HG02798 (cell line): ENCODE results near the gene ZP1.
"Not testable (repeated sequence)": the region's sequence is repeated elsewhere in the genome, so short reads cannot be mapped to it uniquely, and the experiment has no call there.

Experiments used
- ATAC-seq: cut with Tn5 transposase; IDR thresholded peaks from one replicate; pipeline ENCODE4 v1.9.1; 2021; ENCODE audit warnings: mild to moderate bottlenecking; ENCODE audit not compliant: unreplicated experiment, poor library complexity

The ZP1 gene, protein sequence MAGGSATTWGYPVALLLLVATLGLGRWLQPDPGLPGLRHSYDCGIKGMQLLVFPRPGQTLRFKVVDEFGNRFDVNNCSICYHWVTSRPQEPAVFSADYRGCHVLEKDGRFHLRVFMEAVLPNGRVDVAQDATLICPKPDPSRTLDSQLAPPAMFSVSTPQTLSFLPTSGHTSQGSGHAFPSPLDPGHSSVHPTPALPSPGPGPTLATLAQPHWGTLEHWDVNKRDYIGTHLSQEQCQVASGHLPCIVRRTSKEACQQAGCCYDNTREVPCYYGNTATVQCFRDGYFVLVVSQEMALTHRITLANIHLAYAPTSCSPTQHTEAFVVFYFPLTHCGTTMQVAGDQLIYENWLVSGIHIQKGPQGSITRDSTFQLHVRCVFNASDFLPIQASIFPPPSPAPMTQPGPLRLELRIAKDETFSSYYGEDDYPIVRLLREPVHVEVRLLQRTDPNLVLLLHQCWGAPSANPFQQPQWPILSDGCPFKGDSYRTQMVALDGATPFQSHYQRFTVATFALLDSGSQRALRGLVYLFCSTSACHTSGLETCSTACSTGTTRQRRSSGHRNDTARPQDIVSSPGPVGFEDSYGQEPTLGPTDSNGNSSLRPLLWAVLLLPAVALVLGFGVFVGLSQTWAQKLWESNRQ

GRCh38 chr11:60866911-60867870, at the start of gene ZP1:
TSS of gene ZP1 (plus strand) at chr11:60867542. CDS start at chr11:60867562, 20 bp downstream.
- ATAC-seq = no peak

GRCh38 chr11:60818057-60818456, 49.3 kb upstream of the ZP1 start:
- ATAC-seq = no peak

- ATAC-seq = no peak
These were observed 45.3 kb upstream of the ZP1 start for GRCh38 chr11:60821827-60822599.

- not testable (repeated sequence) for ATAC-seq
These were observed 43.5 kb upstream of the ZP1 start for GRCh38 chr11:60823745-60824306.

DNA sequence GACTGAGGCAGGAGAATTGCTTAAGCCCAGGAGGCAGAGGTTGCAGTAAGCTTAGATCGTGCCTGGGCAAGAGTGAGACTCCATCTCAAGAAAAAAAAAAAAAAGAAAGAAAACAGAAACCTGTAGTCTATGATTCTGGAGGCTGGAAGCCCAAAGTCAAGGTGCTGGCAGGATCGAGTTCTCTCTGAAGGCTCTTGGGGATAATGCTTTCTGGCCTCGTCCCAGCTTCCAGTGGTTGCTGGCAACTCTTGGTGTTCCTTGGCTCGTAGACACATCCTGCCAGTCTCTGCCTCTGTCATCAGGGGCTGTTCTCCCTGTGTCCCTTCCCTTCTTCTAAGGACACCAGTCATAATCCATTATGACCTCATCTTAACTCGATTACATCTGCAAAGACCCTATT, 42.2 kb upstream of the ZP1 start:
- no peak for ATAC-seq

- no peak for ATAC-seq
These were observed 41.6 kb upstream of the ZP1 start for GRCh38 chr11:60825790-60826189.

DNA sequence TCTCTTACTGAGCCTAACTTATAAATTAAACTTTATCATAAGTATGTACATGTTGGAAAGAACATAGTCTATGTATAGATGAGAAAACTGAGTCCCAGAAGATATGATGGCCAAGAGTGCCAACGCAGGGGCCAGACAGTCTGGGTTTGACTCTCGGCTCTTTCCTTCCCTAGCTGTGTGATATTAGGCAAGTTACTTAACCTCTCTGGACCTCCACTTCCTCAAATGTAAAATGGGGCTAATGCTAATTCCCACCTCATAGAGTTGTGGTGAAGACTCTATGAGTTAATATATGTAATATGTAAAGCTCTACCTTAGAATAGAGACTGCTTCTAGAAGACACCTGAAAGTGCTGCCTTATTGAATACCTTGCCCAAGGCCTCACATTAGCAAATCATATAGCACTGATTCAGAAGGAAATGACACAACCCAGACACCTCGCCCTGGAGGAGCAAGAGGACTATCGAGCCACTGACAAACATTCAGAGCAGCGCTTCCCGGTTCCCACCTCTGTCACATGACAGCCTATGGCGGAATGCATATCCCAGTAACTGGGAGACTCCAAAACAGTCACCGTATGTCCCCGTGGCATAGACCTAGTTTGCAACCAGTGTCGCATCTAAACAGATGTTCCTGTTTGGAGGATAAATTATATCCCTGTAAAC, 36.7 kb upstream of the ZP1 start:
- peak; percentile 20 for ATAC-seq

DNA sequence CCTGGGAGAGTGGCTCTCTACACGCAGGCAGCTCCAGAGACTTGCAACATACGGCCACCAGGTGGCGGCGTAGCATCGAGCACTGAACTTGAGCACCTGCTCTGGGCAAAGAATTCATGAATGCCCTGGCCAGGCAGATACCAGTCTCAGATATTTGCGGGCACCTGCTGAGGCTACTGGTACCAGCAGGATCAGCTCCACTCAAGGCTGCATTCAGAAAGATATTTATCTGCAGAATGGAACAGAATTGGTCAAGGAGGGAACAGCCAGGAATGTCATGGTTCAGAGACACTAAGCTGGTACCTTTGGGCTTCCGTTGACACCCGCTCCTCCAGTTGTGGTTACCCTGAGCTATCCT, 36.2 kb upstream of the ZP1 start:
- ATAC-seq = peak; percentile 76

GRCh38 chr11:60831501-60832079, 35.8 kb upstream of the ZP1 start:
- ATAC-seq = no peak

GRCh38 chr11:60834742-60835533, 32.4 kb upstream of the ZP1 start:
- no peak for ATAC-seq

DNA sequence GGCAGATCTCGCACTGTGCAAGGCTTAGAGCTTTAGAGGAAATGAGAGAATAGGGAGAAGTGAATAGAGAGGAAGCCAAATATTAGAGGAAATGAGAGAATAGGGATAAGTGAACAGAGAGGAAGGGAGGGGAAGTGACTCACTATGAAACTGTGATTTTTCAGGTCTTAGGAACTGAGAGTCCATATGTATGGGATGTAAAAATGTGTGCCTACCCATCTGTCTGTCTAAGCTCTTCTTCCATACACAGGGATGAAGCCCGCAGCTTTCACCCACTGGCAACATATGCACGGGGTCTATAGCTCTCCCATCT, 31.9 kb upstream of the ZP1 start:
- ATAC-seq = no peak

DNA sequence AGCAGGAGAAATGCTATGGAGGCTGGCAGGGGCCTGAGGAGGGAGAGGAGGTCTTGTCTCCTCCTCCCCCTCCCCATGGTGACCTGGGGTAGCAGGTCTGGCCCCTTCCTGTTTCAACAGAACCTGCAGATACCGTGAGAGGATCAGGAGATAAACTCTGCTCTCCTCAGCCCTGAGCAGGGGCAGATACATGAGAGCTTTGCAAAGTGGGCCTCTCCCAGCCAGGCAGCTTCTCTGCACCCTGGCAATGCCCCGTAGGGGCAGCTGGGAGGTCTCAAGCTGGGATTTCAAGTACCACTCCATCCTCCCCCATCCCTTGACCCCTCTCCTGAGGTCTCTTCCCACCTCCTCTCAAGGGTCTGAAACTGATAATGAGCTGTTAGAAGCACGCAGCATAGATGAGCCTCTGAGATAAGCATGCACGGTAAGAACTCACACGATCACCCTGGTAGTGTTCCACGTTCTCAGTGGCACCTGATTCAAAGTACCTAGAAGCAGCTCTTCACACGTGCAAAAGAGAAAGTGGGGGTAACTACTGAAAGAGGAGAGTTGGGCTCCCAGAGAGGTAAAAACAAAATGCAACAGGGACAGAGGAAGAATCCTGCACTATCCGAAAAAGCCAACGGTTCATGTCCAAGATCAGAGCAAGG, 30.4 kb upstream of the ZP1 start:
- ATAC-seq = no peak

DNA sequence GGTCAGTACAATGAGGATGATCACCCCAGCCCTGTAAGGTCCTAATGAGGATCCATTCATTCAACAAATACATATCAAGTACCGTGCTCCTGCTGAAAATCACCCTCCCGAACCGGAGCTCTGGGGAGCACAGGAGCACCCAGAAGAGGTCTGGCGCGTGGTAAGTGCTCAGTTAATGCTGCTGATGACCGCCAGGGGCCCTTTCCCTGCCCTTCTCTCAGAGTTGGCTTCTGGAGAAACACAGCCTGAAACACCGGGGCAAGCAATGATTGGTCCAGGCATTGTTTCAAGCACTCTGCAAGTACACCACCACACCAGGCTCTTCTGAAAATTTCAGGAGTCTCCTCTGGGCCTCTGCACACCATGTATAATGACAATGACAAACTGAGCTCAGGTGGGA, 29.2 kb upstream of the ZP1 start:
- no peak for ATAC-seq

DNA sequence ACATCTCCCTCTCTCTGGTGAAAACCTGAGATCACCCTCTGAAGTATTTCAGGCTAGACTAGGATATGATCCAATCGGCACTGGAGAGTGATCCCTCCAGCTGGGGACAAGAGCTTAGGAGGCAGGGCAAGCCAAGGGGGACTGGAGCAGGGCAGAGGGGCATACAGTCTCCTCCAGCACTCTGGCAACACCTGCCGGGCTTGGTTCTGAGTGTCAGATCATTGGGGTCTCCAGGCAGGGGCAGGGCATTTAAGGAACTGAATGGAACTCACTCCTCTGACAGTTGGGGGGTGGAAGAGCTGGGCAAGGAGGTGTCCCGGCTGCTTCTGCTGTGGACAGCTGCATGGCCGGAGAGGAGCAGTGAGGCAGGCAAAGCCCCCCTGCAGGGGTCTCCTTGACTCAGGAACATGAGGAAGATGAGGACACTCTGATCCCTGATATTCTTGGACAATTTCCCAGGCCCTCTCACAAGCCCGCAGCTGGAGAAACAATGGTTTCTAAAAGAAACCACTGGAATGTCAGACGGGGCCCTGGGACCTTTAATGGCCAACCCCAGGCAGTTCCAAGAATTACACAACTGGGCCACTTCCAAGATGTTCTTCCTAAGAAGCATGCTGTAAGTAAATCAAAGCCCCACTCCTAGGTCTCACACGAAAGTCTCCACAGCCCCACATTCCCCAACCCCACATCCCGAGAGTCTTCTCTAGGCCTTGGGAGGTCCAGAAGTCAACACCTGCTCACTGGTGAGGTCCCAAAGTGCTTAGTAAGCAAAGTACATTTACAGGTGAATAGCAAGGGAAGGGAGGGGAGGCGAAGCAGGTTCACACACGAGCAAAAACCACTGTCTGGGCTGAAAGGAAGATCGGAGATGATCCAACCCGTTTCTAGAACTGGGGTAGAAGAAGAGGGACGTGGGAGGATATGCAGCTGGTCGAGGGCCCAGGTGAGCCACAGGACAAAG, 26.6 kb upstream of the ZP1 start:
- no peak for ATAC-seq

- ATAC-seq = peak; percentile 89
These were observed 25.3 kb upstream of the ZP1 start, which contains the start of gene CCDC86 for GRCh38 chr11:60841797-60842667. TSS of gene CCDC86 (plus strand) at chr11:60842113. CDS start at chr11:60842125, 12 bp downstream.
